A204.1 (cell line): ENCODE measurements around the gene OR52D1.
A peak's percentile ranks its signal among the peaks of the same experiment; 100 is the strongest.

Experiments
- FAIRE-seq: peaks from 2 replicates; lab custom pipeline; 2012; peaks lifted over from hg19 to GRCh38; lab: Jason Lieb, UNC

Gene OR52D1

GRCh38 chr11:5488385-5488784 is at the start of gene OR52D1:
TSS of gene OR52D1 (plus strand) at chr11:5488685. CDS start at chr11:5488707, 22 bp downstream.
- FAIRE-seq, result no peak

GRCh38 chr11:5441414-5441813 is 47.1 kb upstream of the OR52D1 start, which contains the start of gene OR51I1:
TSS of gene OR51I1 (minus strand) at chr11:5441514. CDS start at chr11:5441514, 0 bp downstream.
- no peak for FAIRE-seq

- FAIRE-seq, result no peak
Measured at GRCh38 chr11:5443835-5444393, 44.6 kb upstream of the OR52D1 start.

- no peak for FAIRE-seq
Measured at GRCh38 chr11:5449023-5449422, 39.5 kb upstream of the OR52D1 start, which contains the start of gene OR51I2. TSS of gene OR51I2 (plus strand) at chr11:5449323. CDS start at chr11:5453489, 4,166 bp downstream.

GRCh38 chr11:5449432-5449831 is 39.1 kb upstream of the OR52D1 start:
- FAIRE-seq, result no peak

- no peak for FAIRE-seq
Measured at GRCh38 chr11:5460983-5461621, 27.4 kb upstream of the OR52D1 start.

GRCh38 chr11:5467527-5467926 is 21.0 kb upstream of the OR52D1 start:
- no peak for FAIRE-seq

GRCh38 chr11:5473921-5474320 is 14.6 kb upstream of the OR52D1 start:
- no peak for FAIRE-seq

GRCh38 chr11:5476186-5476819 is 12.2 kb upstream of the OR52D1 start:
- FAIRE-seq, result peak; percentile 34

GRCh38 chr11:5486003-5486402 is 2.5 kb upstream of the OR52D1 start:
- no peak for FAIRE-seq

GRCh38 chr11:5486421-5486820 is 2.1 kb upstream of the OR52D1 start:
- FAIRE-seq, result no peak

GRCh38 chr11:5488798-5489399 is 414 bp downstream of the OR52D1 start:
- FAIRE-seq, result no peak

GRCh38 chr11:5489576-5490357 is 1.3 kb downstream of the OR52D1 start:
- no peak for FAIRE-seq

GRCh38 chr11:5499671-5500070 is 11.2 kb downstream of the OR52D1 start:
- no peak for FAIRE-seq

- no peak for FAIRE-seq
Measured at GRCh38 chr11:5500393-5500801, 11.9 kb downstream of the OR52D1 start.

- FAIRE-seq, result no peak
Measured at GRCh38 chr11:5504403-5504921, 16.0 kb downstream of the OR52D1 start.

GRCh38 chr11:5505363-5506048 is 17.0 kb downstream of the OR52D1 start:
- FAIRE-seq, result no peak

GRCh38 chr11:5507177-5507932 is 18.9 kb downstream of the OR52D1 start:
- FAIRE-seq, result no peak

- FAIRE-seq, result no peak
Measured at GRCh38 chr11:5507933-5508305, 19.4 kb downstream of the OR52D1 start.

- FAIRE-seq, result no peak
Measured at GRCh38 chr11:5508605-5509004, 20.1 kb downstream of the OR52D1 start.

GRCh38 chr11:5509803-5510202 is 21.3 kb downstream of the OR52D1 start, which contains the start of gene UBQLN3:
TSS of gene UBQLN3 (minus strand) at chr11:5509957. CDS start at chr11:5509558, 399 bp downstream.
- FAIRE-seq, result no peak
